Testis (tissue), 2 donors: Measurements from ENCODE around the gene GPATCH1.
"Not testable (repeated sequence)": the region's sequence is repeated elsewhere in the genome, so short reads cannot be mapped to it uniquely, and the experiment has no call there.

Experiments
- POLR2A ChIP-seq: fragments of 450-650 bp; IDR thresholded peaks from one replicate; pipeline ENCODE4 v1.6.1; 2017; ENCODE audit warnings: antibody characterized with exemption, mild to moderate bottlenecking, moderate library complexity
- TF ChIP-seq, protein P1 (sequence below), 3 experiments: fragments of 450-650 bp in 2 of 3; fragments of 200-600 bp in 1 of 3; sonication (generic) in 1 of 3; IDR thresholded peaks; one replicate each; pipeline ENCODE4 v1.5.1; 2016 to 2019; ENCODE audit warnings: antibody characterized with exemption in 3 of 3, mild to moderate bottlenecking in 2 of 3, moderate library complexity in 1 of 3

DNA sequence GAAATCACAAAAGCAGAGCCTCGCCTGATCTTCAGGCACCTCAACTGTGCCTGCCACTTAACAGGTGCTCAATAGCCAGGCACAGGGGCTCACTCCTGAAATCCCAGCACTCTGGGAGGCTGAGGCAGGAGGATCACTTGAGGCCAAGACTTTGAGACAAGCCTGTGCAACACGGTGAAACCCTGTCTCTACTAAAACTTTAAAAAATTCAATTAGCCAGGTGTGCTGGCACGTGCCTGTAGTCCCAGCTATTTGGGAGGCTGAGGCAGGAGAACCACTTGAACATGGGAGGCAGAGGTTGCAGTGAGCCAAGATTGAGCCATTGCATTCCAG lies 39.2 kb upstream of the GPATCH1 start:
- TF ChIP-seq POLR2A: not testable (repeated sequence)
- TF ChIP-seq, protein P1, sequence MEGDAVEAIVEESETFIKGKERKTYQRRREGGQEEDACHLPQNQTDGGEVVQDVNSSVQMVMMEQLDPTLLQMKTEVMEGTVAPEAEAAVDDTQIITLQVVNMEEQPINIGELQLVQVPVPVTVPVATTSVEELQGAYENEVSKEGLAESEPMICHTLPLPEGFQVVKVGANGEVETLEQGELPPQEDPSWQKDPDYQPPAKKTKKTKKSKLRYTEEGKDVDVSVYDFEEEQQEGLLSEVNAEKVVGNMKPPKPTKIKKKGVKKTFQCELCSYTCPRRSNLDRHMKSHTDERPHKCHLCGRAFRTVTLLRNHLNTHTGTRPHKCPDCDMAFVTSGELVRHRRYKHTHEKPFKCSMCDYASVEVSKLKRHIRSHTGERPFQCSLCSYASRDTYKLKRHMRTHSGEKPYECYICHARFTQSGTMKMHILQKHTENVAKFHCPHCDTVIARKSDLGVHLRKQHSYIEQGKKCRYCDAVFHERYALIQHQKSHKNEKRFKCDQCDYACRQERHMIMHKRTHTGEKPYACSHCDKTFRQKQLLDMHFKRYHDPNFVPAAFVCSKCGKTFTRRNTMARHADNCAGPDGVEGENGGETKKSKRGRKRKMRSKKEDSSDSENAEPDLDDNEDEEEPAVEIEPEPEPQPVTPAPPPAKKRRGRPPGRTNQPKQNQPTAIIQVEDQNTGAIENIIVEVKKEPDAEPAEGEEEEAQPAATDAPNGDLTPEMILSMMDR (IDR thresholded peaks at IDR 0.05): not testable (repeated sequence)
